Measurements from ENCODE around the gene TSKU.

The TSKU gene

GRCh38 chr11:76770642-76771445 is 12.3 kb upstream of the TSKU start:
- no peak for DNase-seq

- no peak for DNase-seq
Measured at GRCh38 chr11:76771446-76772099, 11.6 kb upstream of the TSKU start.

- DNase-seq, result no peak
Measured at GRCh38 chr11:76772100-76772782, 10.9 kb upstream of the TSKU start.

DNA sequence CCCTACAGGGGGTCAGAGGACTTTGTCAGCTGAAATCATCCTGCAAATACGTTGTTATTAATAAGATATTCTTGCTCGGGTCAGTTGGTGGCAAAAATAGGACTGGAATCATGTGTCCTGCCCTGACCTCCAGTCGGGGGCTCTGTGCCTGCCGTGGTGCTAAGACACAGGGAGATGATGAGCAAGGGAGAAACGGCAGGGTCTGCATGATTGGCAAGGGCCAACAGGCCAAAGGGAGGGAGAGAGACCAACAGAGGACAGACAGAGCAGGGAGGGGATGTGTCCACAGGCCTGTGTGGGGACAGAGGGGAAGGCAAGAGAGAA is 10.4 kb upstream of the TSKU start:
- no peak for DNase-seq

DNA sequence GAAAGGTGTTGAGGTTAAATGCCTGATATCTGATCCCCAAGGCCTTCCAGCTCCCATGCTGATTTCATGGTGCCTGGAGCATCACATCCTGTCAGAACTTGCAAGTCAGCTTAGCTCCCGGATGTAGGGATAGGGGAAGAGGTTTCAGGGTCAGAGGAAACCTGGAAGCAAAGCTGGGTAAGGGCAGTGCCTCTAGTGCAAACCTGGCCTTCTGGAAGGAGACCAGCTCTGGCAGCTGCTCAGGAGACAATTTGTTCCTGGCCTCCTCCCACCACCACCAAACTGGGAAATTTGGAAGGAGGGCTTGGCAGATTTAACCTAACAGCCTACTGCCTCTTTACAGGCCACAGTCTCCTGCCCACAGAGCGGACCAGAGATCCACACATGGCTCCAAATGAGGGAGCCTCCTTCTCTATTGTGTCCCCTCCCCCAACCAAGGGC is 9.2 kb upstream of the TSKU start:
- DNase-seq, result no peak

DNA sequence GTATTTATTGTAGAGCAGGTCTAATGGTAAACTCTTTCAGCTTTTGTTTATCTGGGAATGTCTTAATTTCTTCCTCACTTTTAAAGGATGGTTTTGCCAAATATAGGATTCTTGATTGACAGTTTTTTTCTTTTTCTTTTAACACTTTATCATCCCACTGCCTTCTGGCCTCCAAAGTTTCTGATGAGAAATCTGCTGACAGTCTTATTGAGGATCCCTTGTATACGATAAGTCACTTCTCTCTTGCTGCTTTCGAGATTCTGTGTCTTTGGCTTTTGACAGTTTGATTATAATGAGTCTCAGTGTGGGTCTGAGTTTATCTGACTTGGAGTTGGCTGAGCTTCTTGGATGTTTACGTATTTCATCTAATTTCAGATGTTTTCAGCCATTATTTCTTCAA is 6.7 kb upstream of the TSKU start:
- no peak for DNase-seq

DNA sequence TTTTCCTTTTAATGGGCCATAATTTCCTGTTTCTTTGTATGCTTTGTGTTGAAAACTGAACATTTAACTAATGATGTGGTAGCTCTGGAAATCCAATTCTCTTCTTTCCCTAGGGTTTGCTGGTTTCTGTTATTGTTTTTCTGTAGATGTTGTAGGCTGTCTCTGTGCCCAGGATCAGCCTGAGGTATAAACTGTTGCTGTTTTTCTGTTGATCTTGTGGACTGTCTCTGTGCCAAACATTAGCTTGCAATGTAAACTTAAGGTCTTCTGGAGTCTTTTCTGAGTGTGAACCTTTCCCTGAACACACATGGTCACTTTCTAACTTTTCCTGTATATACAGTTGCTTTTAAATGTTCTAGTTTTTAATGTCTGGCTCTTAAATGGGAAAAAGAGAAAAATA is 5.9 kb upstream of the TSKU start:
- DNase-seq, result no peak

- DNase-seq, result no peak
Measured at GRCh38 chr11:76777876-76778275, 5.3 kb upstream of the TSKU start.

DNA sequence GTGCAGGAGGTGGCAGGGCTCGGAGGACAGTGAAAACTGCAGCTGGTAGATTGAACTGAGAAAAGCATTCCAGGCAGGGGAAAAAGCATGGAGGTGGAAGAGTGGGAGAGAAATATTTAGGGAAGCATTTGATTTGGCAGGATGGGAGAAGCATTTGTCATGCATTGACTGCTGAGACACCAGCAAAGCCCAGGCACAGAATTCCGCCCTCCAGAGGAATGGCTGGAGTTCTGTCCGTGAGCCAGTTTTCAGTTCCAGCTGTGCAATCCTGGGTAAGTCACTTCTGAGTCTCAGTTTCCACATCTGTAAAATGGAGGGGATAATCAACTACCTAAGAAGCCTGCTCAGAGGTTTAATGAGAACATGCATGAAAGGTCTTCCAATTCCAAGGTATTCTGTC is 4.3 kb upstream of the TSKU start:
- DNase-seq, result no peak

- no peak for DNase-seq
Measured at GRCh38 chr11:76781046-76781801, 1.9 kb upstream of the TSKU start.

- DNase-seq, result no peak
Measured at GRCh38 chr11:76781807-76782530, 1.2 kb upstream of the TSKU start.

- DNase-seq, result no peak
Measured at GRCh38 chr11:76782531-76783293, 444 bp upstream of the TSKU start.

DNA sequence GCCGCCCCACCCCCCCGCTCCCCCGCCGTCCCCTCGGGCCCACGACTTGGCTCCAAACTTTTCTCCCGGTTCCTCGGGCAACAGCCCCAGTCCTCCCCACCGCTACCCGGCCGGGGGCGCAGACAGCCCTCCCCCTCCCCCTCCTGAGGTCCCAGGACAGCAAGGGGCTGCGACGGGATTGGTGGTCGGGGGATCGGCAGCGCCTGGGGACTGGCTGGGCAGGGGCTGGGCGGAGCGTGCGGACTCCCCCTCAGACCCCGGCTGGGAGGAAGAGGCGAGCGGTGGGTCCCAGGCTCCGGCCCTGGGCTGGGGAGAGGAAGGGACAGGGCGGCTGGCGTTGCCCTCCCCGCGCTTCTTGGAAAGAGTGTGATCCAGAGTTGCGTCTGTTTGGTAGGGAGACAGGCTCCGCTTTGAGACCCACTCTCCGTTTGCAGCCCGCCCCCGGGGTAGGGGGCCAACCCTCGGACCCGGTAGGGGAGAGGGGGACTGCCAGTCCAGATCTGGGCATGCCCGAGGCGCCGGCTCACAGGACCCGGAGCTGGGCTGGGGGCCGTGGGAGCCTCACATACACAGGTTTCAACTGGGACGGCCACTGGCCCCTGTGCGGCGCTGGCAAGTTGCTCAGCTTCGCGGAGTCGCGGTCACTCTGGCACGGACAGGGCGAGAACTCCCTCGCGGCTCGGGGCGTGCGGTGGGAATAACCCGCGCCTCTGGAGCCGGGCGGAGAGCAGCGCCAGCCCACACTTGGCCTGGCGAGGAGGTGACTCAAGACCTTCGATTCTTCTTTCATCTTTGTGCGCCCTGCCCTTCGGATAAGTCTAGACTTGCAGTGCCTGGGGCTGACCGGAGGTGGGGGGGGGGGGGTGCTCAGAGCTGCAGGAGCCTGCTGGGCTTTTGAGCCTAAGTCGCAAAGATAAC is 999 bp downstream of the TSKU start:
- no peak for DNase-seq

GRCh38 chr11:76785513-76785912 is 2.4 kb downstream of the TSKU start:
- no peak for DNase-seq

- DNase-seq, result no peak
Measured at GRCh38 chr11:76786016-76786415, 2.9 kb downstream of the TSKU start.

DNA sequence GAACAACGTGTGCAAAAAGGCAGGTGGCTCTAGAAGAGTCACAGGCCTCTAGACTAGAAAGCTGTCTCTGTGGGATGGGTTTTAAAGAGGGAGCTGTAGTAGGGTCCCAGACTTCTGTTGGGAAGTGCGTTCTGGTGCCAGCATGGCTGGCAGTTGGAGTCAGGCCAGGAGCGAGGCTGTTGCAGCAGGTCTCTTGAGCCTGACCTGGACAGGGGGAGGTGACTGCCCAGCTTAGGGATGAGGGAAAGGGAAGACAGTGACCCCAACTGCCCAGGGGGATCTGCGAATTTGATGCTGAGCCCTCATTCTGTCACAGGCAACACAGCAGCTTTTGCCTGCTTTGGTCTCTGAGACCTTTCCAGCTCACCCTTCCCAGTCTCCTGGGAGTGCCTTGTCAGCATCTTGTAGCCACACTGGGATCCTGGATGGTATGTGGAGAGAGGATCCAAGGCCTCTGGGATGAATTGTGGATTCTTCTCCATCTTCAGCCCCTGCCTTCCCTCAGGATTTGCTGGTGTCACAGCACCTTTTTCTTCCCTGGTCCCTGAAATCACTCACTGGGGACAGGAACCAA is 3.4 kb downstream of the TSKU start:
- DNase-seq, result no peak

- DNase-seq, result no peak
Measured at GRCh38 chr11:76787271-76787670, 4.1 kb downstream of the TSKU start.

- DNase-seq, result no peak
Measured at GRCh38 chr11:76787911-76788596, 4.9 kb downstream of the TSKU start.

- DNase-seq, result no peak
Measured at GRCh38 chr11:76788661-76789442, 5.7 kb downstream of the TSKU start.

Measured in activated CD4-positive, alpha-beta T cell treated with anti-CD3 and anti-CD28 coated beads for 4 hours (primary cell).